ENCODE data around the gene LCNL1. TPM values are rescaled to one million over a fixed set of nuclear protein-coding genes. Genes with fewer than 3 reads are reported as not detected.

The LCNL1 gene
- total and polyA plus RNA-seq, 2 of the 13 experiments (the other 11 are each of a cell fraction or from before 2014, with no cell fraction given), result not detected

DNA sequence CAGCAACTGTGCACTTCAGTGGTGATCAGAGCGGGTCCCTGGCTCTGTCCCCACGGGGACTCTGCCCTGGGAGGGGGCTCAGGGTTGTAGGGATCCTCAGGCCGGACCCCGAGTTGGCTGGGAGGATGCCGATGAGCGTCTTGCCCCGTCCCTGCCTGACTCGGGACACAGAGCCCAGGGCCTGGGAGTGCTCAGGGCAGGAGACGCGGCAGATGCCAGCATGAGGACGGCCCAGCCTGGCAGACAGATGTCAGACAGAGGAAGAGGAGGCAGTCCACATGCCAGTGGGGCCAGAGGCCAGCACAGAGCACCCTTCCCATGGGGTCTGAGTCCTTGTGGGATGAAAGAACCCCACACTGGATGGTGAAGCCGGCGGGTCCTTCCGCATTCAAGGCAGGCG, 19.5 kb upstream of the LCNL1 start:
- BruUV-seq (replicated peaks), result no TSS peak
- CTCF ChIA-PET (ENCODE audit: low intra/inter-chr PET ratio, low total read pairs), result no interaction called here
- FAIRE-seq, result no peak

DNA sequence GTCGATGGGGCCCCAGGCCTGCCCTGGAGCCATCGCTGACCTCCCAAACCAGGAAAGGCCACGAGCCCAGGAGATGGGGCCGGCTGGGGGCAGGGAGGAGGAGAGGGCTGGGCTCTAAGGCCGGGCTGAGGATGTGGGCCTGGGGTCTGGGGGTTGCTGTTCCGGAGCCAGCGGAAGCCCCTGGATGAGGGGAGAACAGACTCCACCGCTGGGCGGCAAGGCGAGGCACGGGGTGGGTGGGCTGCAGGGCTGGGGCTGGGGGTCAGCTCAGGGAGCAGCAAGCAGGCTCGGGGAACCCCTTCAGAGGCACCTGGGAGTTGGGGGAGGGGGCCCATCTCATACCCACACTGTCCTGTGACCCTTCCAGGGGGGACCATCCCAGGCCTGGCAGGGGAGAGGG, 19.0 kb upstream of the LCNL1 start:
- Histone ChIP-seq H2AFZ (ENCODE audit: low read length) (no peak overlapping the region), H3K79me2 (ENCODE audit: insufficient read depth, low read length) (no peaks in the 10 kb centered on the region), H3K9me3 (ENCODE audit: low read length) (no peaks in the 10 kb centered on the region), H4K20me1 (ENCODE audit: insufficient read depth, low read length) (no peaks in the 10 kb centered on the region), H3K27me3 (ENCODE audit: control insufficient read depth in 1 of 2, insufficient read depth in 2 of 2, low read length in 2 of 2) (peaks cover 15 to 52% of the 10 kb centered on the region in 2 experiments), H3K36me3 (replicated peaks in 1 of 2; ENCODE audit: control insufficient read depth in 1 of 2, insufficient read depth in 2 of 2, low read length in 2 of 2) (no peaks in the 10 kb centered on the region), H3K27ac (ENCODE audit: extremely low read length, insufficient read depth, low read length) (no peak overlapping the region), H3K4me3 (replicated peaks in 1 of 3; ENCODE audit: insufficient read depth in 1 of 3, low read depth in 2 of 3, low read length in 3 of 3) (no peak overlapping the region), H3K4me1 (ENCODE audit: insufficient read depth, low read length) (peaks cover 25% of the 10 kb centered on the region), H3K4me2 (ENCODE audit: low read depth, low read length) (no peak overlapping the region), H3K9ac (ENCODE audit: insufficient read depth, low read depth, low read length) (no peak overlapping the region)
- DNase-seq (ENCODE audit: low spot score), result no peak
- in situ Hi-C loops (cut with HindIII; ENCODE audit: extremely low pct_ligation_motif_present, low pct_unique_long_range_greater_than_20kb), result no loop called here
- CTCF ChIA-PET (ENCODE audit: low intra/inter-chr PET ratio, low total read pairs), result no interaction called here
- intact Hi-C loops (cut with micrococcal nuclease; ENCODE audit: unreplicated experiment), result no loop called here
- FAIRE-seq, result no peak
- no peak for ATAC-seq
- no TSS peak for BruUV-seq (replicated peaks)
- POLR2A ChIA-PET, result no interaction called here
- WGBS (ENCODE audit: low lambda C conversion rate), result 67% methylated on average over 7 of the region's 12 CpGs
- TF ChIP-seq ZNF652 (CRISPR knock-in tag; IDR thresholded peaks at IDR 0.05; ENCODE audit: borderline replicate concordance, low read depth), result no peak
- no peak for TF ChIP-seq ZSCAN31 (CRISPR knock-in tag; IDR thresholded peaks at IDR 0.05; ENCODE audit: low read depth)
- TF ChIP-seq SP5 (CRISPR knock-in tag; IDR thresholded peaks at IDR 0.05; ENCODE audit: borderline replicate concordance, low read depth), result no peak
- no peak for TF ChIP-seq RELA (CRISPR knock-in tag; IDR thresholded peaks at IDR 0.05)
- TF ChIP-seq HDAC6 (IDR thresholded peaks at IDR 0.05; ENCODE audit: low read depth, low read length), result no peak
- TF ChIP-seq KDM1A (CRISPR knock-in tag; IDR thresholded peaks at IDR 0.05), result no peak
- TF ChIP-seq ZNF362 (CRISPR knock-in tag; IDR thresholded peaks at IDR 0.05; ENCODE audit: borderline replicate concordance), result no peak
- no peak for TF ChIP-seq STAT5B (CRISPR knock-in tag; IDR thresholded peaks at IDR 0.05)
- TF ChIP-seq, protein P1, sequence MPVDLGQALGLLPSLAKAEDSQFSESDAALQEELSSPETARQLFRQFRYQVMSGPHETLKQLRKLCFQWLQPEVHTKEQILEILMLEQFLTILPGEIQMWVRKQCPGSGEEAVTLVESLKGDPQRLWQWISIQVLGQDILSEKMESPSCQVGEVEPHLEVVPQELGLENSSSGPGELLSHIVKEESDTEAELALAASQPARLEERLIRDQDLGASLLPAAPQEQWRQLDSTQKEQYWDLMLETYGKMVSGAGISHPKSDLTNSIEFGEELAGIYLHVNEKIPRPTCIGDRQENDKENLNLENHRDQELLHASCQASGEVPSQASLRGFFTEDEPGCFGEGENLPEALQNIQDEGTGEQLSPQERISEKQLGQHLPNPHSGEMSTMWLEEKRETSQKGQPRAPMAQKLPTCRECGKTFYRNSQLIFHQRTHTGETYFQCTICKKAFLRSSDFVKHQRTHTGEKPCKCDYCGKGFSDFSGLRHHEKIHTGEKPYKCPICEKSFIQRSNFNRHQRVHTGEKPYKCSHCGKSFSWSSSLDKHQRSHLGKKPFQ (CRISPR knock-in tag; IDR thresholded peaks at IDR 0.05; ENCODE audit: insufficient replicate concordance), result no peak
- TF ChIP-seq DMAP1 (CRISPR knock-in tag; IDR thresholded peaks at IDR 0.05), result no peak

More for the DNA sequence above, 19.5 kb upstream of the LCNL1 start:
- TF ChIP-seq NCOA1 (CRISPR knock-in tag; IDR thresholded peaks at IDR 0.05) (no peak), MXI1 (IDR thresholded peaks at IDR 0.05; ENCODE audit: borderline replicate concordance, low read depth, low read length) (no peak), RBAK (CRISPR knock-in tag; IDR thresholded peaks at IDR 0.05) (no peak)
- TF ChIP-seq, protein P2, sequence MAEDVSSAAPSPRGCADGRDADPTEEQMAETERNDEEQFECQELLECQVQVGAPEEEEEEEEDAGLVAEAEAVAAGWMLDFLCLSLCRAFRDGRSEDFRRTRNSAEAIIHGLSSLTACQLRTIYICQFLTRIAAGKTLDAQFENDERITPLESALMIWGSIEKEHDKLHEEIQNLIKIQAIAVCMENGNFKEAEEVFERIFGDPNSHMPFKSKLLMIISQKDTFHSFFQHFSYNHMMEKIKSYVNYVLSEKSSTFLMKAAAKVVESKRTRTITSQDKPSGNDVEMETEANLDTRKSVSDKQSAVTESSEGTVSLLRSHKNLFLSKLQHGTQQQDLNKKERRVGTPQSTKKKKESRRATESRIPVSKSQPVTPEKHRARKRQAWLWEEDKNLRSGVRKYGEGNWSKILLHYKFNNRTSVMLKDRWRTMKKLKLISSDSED (CRISPR knock-in tag; IDR thresholded peaks at IDR 0.05), result no peak
- TF ChIP-seq, protein P3, sequence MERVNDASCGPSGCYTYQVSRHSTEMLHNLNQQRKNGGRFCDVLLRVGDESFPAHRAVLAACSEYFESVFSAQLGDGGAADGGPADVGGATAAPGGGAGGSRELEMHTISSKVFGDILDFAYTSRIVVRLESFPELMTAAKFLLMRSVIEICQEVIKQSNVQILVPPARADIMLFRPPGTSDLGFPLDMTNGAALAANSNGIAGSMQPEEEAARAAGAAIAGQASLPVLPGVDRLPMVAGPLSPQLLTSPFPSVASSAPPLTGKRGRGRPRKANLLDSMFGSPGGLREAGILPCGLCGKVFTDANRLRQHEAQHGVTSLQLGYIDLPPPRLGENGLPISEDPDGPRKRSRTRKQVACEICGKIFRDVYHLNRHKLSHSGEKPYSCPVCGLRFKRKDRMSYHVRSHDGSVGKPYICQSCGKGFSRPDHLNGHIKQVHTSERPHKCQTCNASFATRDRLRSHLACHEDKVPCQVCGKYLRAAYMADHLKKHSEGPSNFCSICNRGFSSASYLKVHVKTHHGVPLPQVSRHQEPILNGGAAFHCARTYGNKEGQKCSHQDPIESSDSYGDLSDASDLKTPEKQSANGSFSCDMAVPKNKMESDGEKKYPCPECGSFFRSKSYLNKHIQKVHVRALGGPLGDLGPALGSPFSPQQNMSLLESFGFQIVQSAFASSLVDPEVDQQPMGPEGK (CRISPR knock-in tag; IDR thresholded peaks at IDR 0.05), result no peak
- no peak overlapping the region for H3K4me2 ChIP-seq (ENCODE audit: low read depth, low read length)
- intact Hi-C loops (cut with micrococcal nuclease; ENCODE audit: unreplicated experiment), result no loop called here
- no peaks in the 10 kb centered on the region for H3K9me3 ChIP-seq (ENCODE audit: low read length)
- H3K36me3 ChIP-seq (replicated peaks in 1 of 2; ENCODE audit: control insufficient read depth in 1 of 2, insufficient read depth in 2 of 2, low read length in 2 of 2), result no peaks in the 10 kb centered on the region
- no peaks in the 10 kb centered on the region for H4K20me1 ChIP-seq (ENCODE audit: insufficient read depth, low read length)
- peaks cover 21% of the 10 kb centered on the region for H3K4me1 ChIP-seq (ENCODE audit: insufficient read depth, low read length)
- no peak overlapping the region for H3K27ac ChIP-seq (ENCODE audit: extremely low read length, insufficient read depth, low read length)
- POLR2A ChIA-PET, result no interaction called here
- no peaks in the 10 kb centered on the region for H3K79me2 ChIP-seq (ENCODE audit: insufficient read depth, low read length)
- ATAC-seq, result no peak
- DNase-seq (ENCODE audit: low spot score), result no peak
- H3K9ac ChIP-seq (ENCODE audit: insufficient read depth, low read depth, low read length), result no peak overlapping the region
- in situ Hi-C loops (cut with HindIII; ENCODE audit: extremely low pct_ligation_motif_present, low pct_unique_long_range_greater_than_20kb), result no loop called here
- peaks cover 13 to 49% of the 10 kb centered on the region in 2 experiments for H3K27me3 ChIP-seq (ENCODE audit: control insufficient read depth in 1 of 2, insufficient read depth in 2 of 2, low read length in 2 of 2)
- 82% methylated on average over 4 of the region's 15 CpGs for WGBS (ENCODE audit: low lambda C conversion rate)
- no peak overlapping the region for H2AFZ ChIP-seq (ENCODE audit: low read length)
- no peak overlapping the region for H3K4me3 ChIP-seq (replicated peaks in 1 of 3; ENCODE audit: insufficient read depth in 1 of 3, low read depth in 2 of 3, low read length in 3 of 3)
